HUES64 (cell line): ENCODE measurements around the gene MAB21L2.

Source experiments
- H3K27ac ChIP-seq: 2 replicates; pipeline ENCODE4 v1.7.0; 2013; ENCODE audit warnings: low read depth, low read length, inconsistent platforms
- H3K27me3 ChIP-seq: 2 replicates; pipeline ENCODE4 v1.6.1; 2013; ENCODE audit warnings: mild to moderate bottlenecking, low read length; ENCODE audit not compliant: insufficient read depth
- H3K36me3 ChIP-seq: 2 replicates; pipeline ENCODE4 v1.6.1; 2013; ENCODE audit warnings: mild to moderate bottlenecking, low read length; ENCODE audit not compliant: insufficient read depth
- H3K4me1 ChIP-seq: 2 replicates; pipeline ENCODE4 v1.6.1; 2013; ENCODE audit warnings: mild to moderate bottlenecking, low read length, moderate library complexity; ENCODE audit not compliant: insufficient read depth
- H3K4me3 ChIP-seq: 2 replicates; pipeline ENCODE4 v1.5.1; 2013; ENCODE audit warnings: mild to moderate bottlenecking, low read length, moderate library complexity
- H3K9ac ChIP-seq: 2 replicates; pipeline ENCODE4 v1.6.1; 2013; ENCODE audit warnings: mild to moderate bottlenecking, low read depth, low read length
- H3K9me3 ChIP-seq: 2 replicates; pipeline ENCODE4 v1.6.1; 2013; ENCODE audit warnings: low read depth, low read length; ENCODE audit not compliant: insufficient read depth
- WGBS: fragments of 150-250, 120-280 bp; methylation state at CpG from one replicate; pipeline ENCODE4 v1.1.7; 2013; ENCODE audit warnings: missing lambda C conversion rate; 5-methylcytosine and 5-hydroxymethylcytosine counted together

Gene MAB21L2

GRCh38 chr4:150619042-150619441, 37.1 kb downstream of the MAB21L2 start:
- 95% methylated on average over 1 of the region's 1 CpG for WGBS
- no peak overlapping the region for H3K27ac ChIP-seq
- no peaks in the 10 kb centered on the region for H3K27me3 ChIP-seq
- no peaks in the 10 kb centered on the region for H3K36me3 ChIP-seq
- no peaks in the 10 kb centered on the region for H3K9me3 ChIP-seq
- no peak overlapping the region for H3K9ac ChIP-seq
- no peak overlapping the region for H3K4me3 ChIP-seq
- H3K4me1 ChIP-seq, result peaks cover 4% of the 10 kb centered on the region

GRCh38 chr4:150624055-150624454, 42.1 kb downstream of the MAB21L2 start:
- Histone ChIP-seq H3K27ac (no peak overlapping the region), H3K27me3 (no peaks in the 10 kb centered on the region), H3K9ac (no peak overlapping the region), H3K9me3 (no peaks in the 10 kb centered on the region), H3K36me3 (no peaks in the 10 kb centered on the region), H3K4me1 (peaks cover 17% of the 10 kb centered on the region), H3K4me3 (no peak overlapping the region)
- WGBS, result no CpG with 5 or more reads among the region's 1 CpG

- Histone ChIP-seq H3K9ac (no peak overlapping the region), H3K4me1 (peaks cover 17% of the 10 kb centered on the region), H3K4me3 (no peak overlapping the region), H3K36me3 (no peaks in the 10 kb centered on the region), H3K27ac (no peak overlapping the region), H3K27me3 (no peaks in the 10 kb centered on the region), H3K9me3 (no peaks in the 10 kb centered on the region)
- 100% methylated on average over 1 of the region's 2 CpGs for WGBS
Observed at GRCh38 chr4:150625033-150625432, 43.1 kb downstream of the MAB21L2 start.

- WGBS, result 89% methylated on average over 1 of the region's 2 CpGs
- H3K27me3 ChIP-seq, result no peaks in the 10 kb centered on the region
- no peaks in the 10 kb centered on the region for H3K36me3 ChIP-seq
- peaks cover 17% of the 10 kb centered on the region for H3K4me1 ChIP-seq
- no peak overlapping the region for H3K9ac ChIP-seq
- H3K9me3 ChIP-seq, result no peaks in the 10 kb centered on the region
- no peak overlapping the region for H3K27ac ChIP-seq
- H3K4me3 ChIP-seq, result no peak overlapping the region
Observed at GRCh38 chr4:150628073-150628472, 46.1 kb downstream of the MAB21L2 start.

- Histone ChIP-seq H3K27me3 (no peaks in the 10 kb centered on the region), H3K9ac (no peak overlapping the region), H3K27ac (no peak overlapping the region), H3K36me3 (no peaks in the 10 kb centered on the region), H3K4me1 (no peaks in the 10 kb centered on the region), H3K9me3 (no peaks in the 10 kb centered on the region), H3K4me3 (no peak overlapping the region)
Observed at GRCh38 chr4:150632639-150633038, 50.7 kb downstream of the MAB21L2 start.
